Measurements from ENCODE around the gene RHOV. TPM values are rescaled to one million over a fixed set of nuclear protein-coding genes. Genes with fewer than 3 reads are reported as not detected.
A peak's percentile ranks its signal among the peaks of the same experiment; 100 is the strongest.

Gene RHOV
- total and polyA plus RNA-seq, 10 of the 15 experiments (the other 5 are each of a cell fraction or from before 2014, with no cell fraction given) = 0.24 to 39.3 (median 9.3) TPM

DNA sequence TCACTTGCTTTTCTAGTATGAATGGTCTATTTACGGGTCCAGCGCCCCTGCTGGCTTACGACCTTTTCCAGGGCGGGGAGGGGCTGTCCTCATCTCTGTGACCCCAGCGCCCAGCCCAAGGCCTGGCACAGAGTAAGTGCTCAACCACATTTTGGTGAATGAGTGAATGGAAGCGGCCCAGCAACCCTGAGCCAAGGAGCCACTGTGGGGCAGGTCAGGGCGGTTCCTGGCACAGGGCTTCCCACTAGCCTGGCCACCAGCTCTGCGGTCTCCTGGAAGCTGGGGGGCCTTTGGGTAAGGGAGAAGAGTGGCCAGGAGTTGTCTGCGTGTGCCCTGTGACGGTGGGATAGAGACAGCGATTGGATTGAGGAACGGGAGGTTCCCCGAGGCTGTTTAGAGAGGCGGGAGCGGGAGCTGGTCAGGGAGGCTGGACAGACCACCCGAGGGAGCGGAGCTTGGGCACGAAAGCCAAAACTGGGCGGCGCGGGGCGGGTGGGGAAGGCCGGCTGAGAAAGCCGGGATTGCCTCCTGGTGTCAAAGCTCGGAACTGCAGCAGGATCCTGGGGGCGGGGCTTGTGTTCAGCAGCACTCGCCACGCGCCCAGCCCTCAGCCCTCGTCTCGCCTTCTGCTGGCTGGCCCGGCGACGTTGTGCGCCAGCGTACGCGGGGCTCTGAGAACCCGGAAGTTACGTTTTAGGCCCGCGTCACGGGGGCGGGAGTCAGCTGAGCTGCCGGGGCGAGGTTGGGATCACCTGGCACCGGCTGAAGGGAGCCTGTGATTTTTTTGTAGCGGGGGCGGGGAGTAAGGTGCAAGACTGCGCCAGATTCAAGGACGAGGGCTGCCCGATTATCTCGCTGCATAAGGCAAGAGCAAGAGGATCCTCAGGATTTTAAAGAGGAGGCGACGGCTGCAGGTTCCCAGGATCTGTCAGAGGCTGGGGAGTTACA lies 20.0 kb upstream of the RHOV start, which contains the start of gene VPS18 (continued):
- TF ChIP-seq, protein P1, sequence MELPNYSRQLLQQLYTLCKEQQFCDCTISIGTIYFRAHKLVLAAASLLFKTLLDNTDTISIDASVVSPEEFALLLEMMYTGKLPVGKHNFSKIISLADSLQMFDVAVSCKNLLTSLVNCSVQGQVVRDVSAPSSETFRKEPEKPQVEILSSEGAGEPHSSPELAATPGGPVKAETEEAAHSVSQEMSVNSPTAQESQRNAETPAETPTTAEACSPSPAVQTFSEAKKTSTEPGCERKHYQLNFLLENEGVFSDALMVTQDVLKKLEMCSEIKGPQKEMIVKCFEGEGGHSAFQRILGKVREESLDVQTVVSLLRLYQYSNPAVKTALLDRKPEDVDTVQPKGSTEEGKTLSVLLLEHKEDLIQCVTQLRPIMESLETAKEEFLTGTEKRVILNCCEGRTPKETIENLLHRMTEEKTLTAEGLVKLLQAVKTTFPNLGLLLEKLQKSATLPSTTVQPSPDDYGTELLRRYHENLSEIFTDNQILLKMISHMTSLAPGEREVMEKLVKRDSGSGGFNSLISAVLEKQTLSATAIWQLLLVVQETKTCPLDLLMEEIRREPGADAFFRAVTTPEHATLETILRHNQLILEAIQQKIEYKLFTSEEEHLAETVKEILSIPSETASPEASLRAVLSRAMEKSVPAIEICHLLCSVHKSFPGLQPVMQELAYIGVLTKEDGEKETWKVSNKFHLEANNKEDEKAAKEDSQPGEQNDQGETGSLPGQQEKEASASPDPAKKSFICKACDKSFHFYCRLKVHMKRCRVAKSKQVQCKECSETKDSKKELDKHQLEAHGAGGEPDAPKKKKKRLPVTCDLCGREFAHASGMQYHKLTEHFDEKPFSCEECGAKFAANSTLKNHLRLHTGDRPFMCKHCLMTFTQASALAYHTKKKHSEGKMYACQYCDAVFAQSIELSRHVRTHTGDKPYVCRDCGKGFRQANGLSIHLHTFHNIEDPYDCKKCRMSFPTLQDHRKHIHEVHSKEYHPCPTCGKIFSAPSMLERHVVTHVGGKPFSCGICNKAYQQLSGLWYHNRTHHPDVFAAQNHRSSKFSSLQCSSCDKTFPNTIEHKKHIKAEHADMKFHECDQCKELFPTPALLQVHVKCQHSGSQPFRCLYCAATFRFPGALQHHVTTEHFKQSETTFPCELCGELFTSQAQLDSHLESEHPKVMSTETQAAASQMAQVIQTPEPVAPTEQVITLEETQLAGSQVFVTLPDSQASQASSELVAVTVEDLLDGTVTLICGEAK (IDR thresholded peaks at IDR 0.05; ENCODE audit: borderline replicate concordance) = peak; percentile 73; the same call in 1 of the 2 replicates
- no peak for TF ChIP-seq HDAC6 (IDR thresholded peaks at IDR 0.05; ENCODE audit: unreplicated experiment)
- no peak for TF ChIP-seq TCF7 (IDR thresholded peaks at IDR 0.05; ENCODE audit: borderline replicate concordance)
- TF ChIP-seq, protein P2, sequence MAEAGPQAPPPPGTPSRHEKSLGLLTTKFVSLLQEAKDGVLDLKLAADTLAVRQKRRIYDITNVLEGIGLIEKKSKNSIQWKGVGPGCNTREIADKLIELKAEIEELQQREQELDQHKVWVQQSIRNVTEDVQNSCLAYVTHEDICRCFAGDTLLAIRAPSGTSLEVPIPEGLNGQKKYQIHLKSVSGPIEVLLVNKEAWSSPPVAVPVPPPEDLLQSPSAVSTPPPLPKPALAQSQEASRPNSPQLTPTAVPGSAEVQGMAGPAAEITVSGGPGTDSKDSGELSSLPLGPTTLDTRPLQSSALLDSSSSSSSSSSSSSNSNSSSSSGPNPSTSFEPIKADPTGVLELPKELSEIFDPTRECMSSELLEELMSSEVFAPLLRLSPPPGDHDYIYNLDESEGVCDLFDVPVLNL (IDR thresholded peaks at IDR 0.05; ENCODE audit: low read depth, low read length) = 0 out of 2 replicates have a peak, but pooled peaks have one; percentile 6
- no peak for TF ChIP-seq BRCA1 (IDR thresholded peaks at IDR 0.05; ENCODE audit: low read depth, low read length)
- peak; percentile 20; the same call in 1 of the 2 replicates for TF ChIP-seq YY1 (IDR thresholded peaks at IDR 0.05; ENCODE audit: low read depth, low read length)
- no peak for TF ChIP-seq NFYA (IDR thresholded peaks at IDR 0.05; ENCODE audit: borderline replicate concordance, low read depth, low read length)
- no peak for TF ChIP-seq ZSCAN29 (IDR thresholded peaks at IDR 0.05)
- TF ChIP-seq, protein P3, sequence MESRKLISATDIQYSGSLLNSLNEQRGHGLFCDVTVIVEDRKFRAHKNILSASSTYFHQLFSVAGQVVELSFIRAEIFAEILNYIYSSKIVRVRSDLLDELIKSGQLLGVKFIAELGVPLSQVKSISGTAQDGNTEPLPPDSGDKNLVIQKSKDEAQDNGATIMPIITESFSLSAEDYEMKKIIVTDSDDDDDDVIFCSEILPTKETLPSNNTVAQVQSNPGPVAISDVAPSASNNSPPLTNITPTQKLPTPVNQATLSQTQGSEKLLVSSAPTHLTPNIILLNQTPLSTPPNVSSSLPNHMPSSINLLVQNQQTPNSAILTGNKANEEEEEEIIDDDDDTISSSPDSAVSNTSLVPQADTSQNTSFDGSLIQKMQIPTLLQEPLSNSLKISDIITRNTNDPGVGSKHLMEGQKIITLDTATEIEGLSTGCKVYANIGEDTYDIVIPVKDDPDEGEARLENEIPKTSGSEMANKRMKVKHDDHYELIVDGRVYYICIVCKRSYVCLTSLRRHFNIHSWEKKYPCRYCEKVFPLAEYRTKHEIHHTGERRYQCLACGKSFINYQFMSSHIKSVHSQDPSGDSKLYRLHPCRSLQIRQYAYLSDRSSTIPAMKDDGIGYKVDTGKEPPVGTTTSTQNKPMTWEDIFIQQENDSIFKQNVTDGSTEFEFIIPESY (IDR thresholded peaks at IDR 0.05) = no peak
